Fibroblast of lung (primary cell): Measurements from ENCODE around the gene RPL9.

ENCODE experiments used
- EZH2 ChIP-seq: IDR thresholded peaks from 2 replicates; pipeline ENCODE4 v1.5.1; 2012; ENCODE audit warnings: low read length, control low read depth, mild to moderate bottlenecking; ENCODE audit errors: missing control alignments
- TF ChIP-seq, protein P1 (sequence below), 2 donors: IDR thresholded peaks in 1 of 2; conservative IDR thresholded peaks in 1 of 2; 1 replicate in 1 of 2; 2 replicates in 1 of 2; pipeline ENCODE4 v1.5.1; 2011 to 2012; ENCODE audit warnings: low read length in 2 of 2, control low read depth in 1 of 2, inconsistent platforms in 1 of 2, low read depth in 1 of 2, mild to moderate bottlenecking in 1 of 2

DNA sequence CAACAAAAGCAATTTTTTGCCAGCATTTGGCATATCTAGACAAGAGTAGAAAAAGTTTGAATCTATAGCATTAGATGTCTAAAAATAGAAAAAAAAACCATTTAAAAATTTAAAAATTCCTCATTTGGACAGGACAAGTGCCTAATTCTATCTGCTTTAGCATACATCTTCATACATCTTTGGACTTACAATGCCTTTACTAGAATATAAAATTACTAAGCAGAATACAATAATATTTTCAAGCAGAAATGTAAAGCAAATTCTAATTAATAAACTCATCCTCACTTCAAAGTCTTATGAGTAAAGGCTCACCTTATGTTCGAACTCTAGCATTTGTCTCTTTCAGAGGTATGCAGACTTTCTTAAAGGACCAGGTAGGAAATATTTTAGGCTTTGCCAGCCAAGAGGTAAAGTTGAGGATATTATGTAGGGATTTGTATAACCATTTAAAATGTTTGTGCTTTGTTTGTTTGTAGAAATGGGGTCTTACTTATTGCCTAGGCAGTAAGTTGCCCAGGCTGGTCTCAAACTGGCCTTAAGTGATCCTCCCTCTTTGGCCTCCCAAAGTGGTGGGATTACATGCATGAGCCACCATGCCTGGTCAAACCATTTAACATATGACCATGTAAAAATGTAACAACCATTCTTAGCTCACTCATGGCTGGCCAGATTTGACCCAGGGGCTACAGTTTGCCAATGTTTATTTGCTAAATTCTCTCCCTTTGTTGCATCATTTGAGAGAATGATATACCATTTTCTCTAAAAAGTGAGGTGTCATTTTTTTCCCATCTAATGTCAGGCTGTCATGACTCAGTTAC is 39.4 kb upstream of the RPL9 start:
- TF ChIP-seq, protein P1, sequence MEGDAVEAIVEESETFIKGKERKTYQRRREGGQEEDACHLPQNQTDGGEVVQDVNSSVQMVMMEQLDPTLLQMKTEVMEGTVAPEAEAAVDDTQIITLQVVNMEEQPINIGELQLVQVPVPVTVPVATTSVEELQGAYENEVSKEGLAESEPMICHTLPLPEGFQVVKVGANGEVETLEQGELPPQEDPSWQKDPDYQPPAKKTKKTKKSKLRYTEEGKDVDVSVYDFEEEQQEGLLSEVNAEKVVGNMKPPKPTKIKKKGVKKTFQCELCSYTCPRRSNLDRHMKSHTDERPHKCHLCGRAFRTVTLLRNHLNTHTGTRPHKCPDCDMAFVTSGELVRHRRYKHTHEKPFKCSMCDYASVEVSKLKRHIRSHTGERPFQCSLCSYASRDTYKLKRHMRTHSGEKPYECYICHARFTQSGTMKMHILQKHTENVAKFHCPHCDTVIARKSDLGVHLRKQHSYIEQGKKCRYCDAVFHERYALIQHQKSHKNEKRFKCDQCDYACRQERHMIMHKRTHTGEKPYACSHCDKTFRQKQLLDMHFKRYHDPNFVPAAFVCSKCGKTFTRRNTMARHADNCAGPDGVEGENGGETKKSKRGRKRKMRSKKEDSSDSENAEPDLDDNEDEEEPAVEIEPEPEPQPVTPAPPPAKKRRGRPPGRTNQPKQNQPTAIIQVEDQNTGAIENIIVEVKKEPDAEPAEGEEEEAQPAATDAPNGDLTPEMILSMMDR (conservative IDR thresholded peaks at IDR 0.05 in 1 of 2, IDR thresholded peaks at IDR 0.05 in 1 of 2; ENCODE audit: low read depth in 1 of 2, low read length in 2 of 2) = no peak
- TF ChIP-seq EZH2 = no peak
